ENCODE results near the gene HLA-DOB.

GRCh38 chr6:32842690-32843089, 25.9 kb upstream of the HLA-DOB start:
- no peak for TF ChIP-seq POLR2A (IDR thresholded peaks at IDR 0.05)
- TF ChIP-seq CTCF (IDR thresholded peaks at IDR 0.05): no peak
